Stimulated activated CD8-positive, alpha-beta memory T cell treated with anti-CD3 and anti-CD28 coated beads, Interleukin-2, amount 100 ng/mL, for 48 hours (primary cell): Measurements from ENCODE around the gene LRRC19.

ENCODE experiments used
- DNase-seq, 2 donors: peaks; one replicate each; pipeline ENCODE4 v3.0.0-alpha.2; 2020; ENCODE audit warnings: low read depth in 2 of 2

Gene LRRC19

GRCh38 chr9:27005491-27005890 lies at the start of gene LRRC19:
Gene LRRC19, minus strand, starts transcription at chr9:27005672. Its CDS starts 5,978 bp downstream, at chr9:26999694.
- no peak for DNase-seq

GRCh38 chr9:27054841-27055240 lies 49.4 kb upstream of the LRRC19 start:
- DNase-seq, result no peak

GRCh38 chr9:27054125-27054524 lies 48.7 kb upstream of the LRRC19 start:
- DNase-seq, result no peak

- no peak for DNase-seq
Measured at GRCh38 chr9:27053369-27054022, 48.0 kb upstream of the LRRC19 start.

- DNase-seq, result no peak
Measured at GRCh38 chr9:27047136-27047535, 41.7 kb upstream of the LRRC19 start.

- no peak for DNase-seq
Measured at GRCh38 chr9:27043176-27043575, 37.7 kb upstream of the LRRC19 start.

- no peak for DNase-seq
Measured at GRCh38 chr9:27042476-27042875, 37.0 kb upstream of the LRRC19 start.

GRCh38 chr9:27041746-27042145 lies 36.3 kb upstream of the LRRC19 start:
- DNase-seq, result no peak

- DNase-seq, result no peak
Measured at GRCh38 chr9:27037499-27037898, 32.0 kb upstream of the LRRC19 start.

- peak; percentile 12 to 39 for DNase-seq
Measured at GRCh38 chr9:27033815-27034403, 28.4 kb upstream of the LRRC19 start.

- DNase-seq, result no peak
Measured at GRCh38 chr9:27029186-27029585, 23.7 kb upstream of the LRRC19 start.

GRCh38 chr9:27022920-27023319 lies 17.4 kb upstream of the LRRC19 start:
- DNase-seq, result no peak

- DNase-seq, result no peak
Measured at GRCh38 chr9:27019589-27019988, 14.1 kb upstream of the LRRC19 start.

- DNase-seq, result no peak
Measured at GRCh38 chr9:27003426-27004077, 1.9 kb downstream of the LRRC19 start.

GRCh38 chr9:26995810-26996209 lies 9.7 kb downstream of the LRRC19 start:
- no peak for DNase-seq

GRCh38 chr9:26983340-26983739 lies 22.1 kb downstream of the LRRC19 start:
- no peak for DNase-seq

GRCh38 chr9:26975728-26976707 lies 29.5 kb downstream of the LRRC19 start:
- no peak for DNase-seq

- DNase-seq, result no peak
Measured at GRCh38 chr9:26974927-26975326, 30.5 kb downstream of the LRRC19 start.

GRCh38 chr9:26973989-26974388 lies 31.5 kb downstream of the LRRC19 start:
- no peak for DNase-seq

- DNase-seq, result no peak
Measured at GRCh38 chr9:26971721-26972120, 33.8 kb downstream of the LRRC19 start.

GRCh38 chr9:26956860-26957233 lies 48.6 kb downstream of the LRRC19 start:
- DNase-seq, result no peak
